ENCODE results near the gene P2RX3.
"Not testable (repeated sequence)": the region's sequence is repeated elsewhere in the genome, so short reads cannot be mapped to it uniquely, and the experiment has no call there.

The P2RX3 gene

GRCh38 chr11:57325735-57326048 is 12.5 kb upstream of the P2RX3 start:
- DNase-seq: no peak

DNA sequence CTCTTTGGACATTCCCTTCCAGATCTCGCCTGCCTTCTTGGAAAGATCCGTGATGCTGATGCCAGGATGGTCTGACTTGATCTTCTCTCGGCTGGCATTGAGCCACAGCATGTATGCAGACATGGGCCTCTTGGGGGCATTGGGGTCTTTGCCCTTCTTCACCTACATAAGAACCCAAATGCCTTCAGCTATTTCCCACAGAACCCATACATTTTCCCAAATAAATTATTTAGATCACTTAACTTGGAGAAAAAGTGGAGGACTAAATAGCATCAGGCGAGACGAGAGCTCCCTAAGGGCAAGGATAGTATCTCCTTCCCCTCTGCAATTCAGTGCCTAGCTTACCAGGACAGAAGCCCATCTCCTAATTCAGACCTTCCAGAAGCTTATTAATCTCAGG is 10.4 kb upstream of the P2RX3 start:
- no peak for DNase-seq

DNA sequence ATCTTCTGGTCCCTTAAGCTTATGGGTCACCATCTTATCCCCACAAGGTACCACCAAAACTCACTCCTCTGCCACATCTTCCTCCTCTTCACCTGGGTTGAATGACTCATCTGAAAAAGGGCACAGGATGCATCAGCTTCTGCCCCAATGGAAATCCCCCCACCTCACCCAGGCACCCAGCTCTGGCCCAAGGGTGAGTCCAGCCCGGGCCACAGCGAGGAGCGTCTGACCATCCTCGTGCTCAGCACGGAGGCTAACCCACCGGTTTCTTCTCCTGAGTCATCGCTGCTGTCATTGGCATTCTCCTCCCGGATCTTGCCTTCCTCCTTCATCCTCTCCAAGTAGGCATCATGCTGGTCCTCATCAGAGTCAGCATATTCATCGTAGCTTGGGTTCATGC is 8.1 kb upstream of the P2RX3 start:
- DNase-seq: peak; percentile 59

DNA sequence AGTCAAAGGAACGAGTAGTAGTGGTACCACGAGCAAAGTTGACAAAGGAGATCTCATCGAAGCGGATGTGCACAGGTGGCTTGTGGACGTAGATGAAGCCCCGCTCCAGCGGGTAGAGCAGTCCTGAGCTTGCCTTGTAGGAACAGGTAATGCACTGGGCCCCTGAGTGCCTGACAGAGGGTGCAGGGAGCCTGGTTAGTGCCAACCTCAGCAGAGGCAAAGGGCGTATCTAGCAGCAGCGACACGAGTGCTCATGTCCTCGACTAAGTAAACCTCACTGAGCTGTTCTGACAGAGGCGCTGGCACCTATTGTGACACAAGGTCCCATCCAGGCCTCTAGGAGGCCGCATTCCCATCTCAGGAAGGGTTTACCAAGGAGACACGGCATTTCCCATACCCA is 6.4 kb upstream of the P2RX3 start:
- no peak for DNase-seq

- DNase-seq: no peak
Measured at GRCh38 chr11:57332694-57333440, 5.3 kb upstream of the P2RX3 start.

- no peak for DNase-seq
Measured at GRCh38 chr11:57335023-57335342, 3.2 kb upstream of the P2RX3 start.

DNA sequence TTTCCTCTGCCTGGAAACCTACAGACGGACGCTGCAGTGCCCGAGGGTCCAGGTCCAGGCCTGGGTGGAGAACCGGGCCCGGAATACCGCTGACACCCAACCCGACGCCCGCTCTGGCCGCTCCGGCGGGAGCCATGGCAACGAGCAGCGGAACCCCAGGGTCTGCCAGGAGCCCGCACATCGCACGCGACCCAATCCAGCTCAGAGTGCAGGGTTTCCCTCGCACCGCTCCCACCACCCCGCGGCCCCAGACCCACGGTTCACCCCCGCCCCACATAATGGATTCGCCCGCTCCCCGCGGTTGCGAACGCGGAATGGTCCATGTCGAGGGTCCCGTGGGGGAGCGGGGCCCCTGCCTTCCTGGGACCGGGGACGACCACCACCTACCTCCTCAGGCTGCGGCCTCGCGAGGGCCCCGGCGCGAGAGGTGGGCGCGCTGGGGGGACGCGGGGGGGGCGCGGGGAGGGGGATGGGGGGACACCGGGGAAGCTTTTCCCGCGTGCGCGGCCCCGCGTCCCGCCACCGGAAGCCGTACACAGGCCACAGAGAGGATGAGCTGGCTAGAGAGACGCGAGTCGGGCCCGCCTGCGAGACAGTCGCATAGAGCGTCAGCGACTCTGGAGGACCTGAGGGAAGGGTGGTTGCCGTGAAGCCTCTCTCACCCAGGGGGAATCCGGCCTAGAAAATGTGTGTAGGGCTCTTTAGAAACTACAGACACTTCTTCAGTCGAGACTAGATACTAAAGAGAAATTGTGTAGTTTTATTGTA is 2.6 kb upstream of the P2RX3 start, which contains the start of gene SSRP1:
TSS of gene SSRP1 (minus strand) at position 550 of the 768 bp plus-strand sequence. CDS start 771 bp downstream, outside the sequence.
- peak; percentile 93 for DNase-seq

GRCh38 chr11:57336111-57336666 is 2.0 kb upstream of the P2RX3 start:
- no peak for DNase-seq

DNA sequence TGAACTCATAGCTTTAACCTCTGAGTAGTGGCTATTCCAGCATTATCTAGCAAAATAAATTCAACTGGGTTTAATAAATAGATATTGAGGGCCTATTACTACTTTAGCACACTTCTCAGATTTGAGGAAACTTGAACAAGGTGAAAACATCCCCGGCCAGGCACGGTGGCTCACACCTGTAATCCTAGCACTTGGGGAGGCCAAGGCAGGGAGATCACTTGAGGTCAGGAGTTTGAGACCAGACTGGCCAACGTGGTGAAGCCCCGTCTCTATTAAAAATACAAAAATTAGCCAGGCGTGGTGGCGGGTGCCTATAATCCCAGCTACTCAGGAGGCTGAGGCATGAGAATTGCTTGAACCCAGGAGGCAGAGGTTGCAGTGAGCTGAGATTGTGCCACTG is 1.3 kb upstream of the P2RX3 start:
- not testable (repeated sequence) for DNase-seq

- DNase-seq: no peak
Measured at GRCh38 chr11:57339328-57339727, 1.2 kb downstream of the P2RX3 start.

DNA sequence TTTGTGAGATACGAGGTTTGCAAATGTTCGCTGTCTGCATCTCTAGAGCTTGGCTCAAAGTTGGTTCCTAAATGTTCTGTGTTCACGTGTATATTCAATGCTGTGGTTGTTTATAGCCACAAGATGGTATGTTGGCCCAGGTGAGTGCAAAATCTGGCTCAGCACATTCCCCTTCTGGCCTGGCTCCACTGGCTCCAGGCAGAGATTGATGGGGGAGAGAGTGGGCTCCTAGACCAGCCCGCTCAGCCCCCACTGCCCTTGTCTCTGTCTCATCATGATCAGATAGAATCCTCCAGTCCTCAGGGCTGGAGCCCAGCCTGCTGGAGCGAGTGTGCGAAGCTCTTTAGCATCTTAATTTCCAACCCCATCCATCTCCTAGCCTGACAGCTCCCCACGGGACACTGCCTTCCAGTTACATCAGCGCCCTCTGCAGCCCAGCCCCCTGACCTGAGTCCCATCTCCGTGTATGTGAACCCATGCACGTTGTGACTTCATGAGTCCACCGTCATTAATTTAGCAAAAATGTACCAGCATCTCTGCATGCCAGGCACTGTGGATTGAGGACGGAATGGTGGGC is 2.0 kb downstream of the P2RX3 start:
- no peak for DNase-seq

DNA sequence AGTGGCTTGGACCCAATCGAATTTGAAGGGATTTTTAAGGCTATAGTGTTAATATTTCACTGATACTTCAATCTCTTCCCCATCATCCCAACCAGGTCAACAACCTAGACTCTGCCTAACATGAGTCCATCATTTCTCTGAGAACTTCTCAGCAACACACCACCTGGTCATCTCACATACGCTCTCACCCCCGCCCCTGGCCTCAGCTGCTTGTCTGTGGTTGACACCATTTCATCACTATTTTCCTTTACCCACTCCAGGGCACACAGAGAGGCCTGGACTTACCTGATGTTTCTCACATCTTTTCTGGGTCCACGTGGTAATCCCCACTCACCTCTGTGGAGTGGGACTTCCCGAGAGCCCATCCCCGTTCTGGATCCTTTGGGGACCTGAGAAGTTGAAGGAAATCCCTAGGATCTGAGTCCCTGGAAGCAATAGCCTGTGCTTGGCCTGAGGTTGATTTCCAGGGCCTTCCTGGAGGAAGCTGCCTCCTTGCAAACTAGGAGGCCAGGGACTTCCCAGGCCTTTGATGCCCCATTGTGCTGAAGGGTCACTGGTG is 3.2 kb downstream of the P2RX3 start:
- DNase-seq: no peak

DNA sequence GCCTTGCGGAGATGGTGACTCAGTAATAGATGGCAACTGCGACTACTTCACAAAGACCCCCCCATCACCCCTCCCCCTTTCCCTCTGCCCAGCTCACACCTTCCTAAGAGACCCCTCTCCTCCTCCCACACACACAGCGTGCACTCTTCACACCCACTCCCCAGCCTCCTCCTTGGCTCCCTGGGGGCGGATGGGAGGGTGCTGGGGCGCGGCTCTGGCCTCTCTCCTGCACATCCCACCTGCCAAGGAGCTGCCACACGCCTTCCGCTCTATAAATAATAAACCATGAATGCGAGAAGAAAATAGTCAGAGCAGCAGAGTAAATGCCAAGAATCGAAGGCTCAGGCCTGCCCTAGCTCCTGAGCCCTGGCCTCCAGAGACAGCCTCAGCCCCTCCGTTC is 4.5 kb downstream of the P2RX3 start:
- DNase-seq: no peak

DNA sequence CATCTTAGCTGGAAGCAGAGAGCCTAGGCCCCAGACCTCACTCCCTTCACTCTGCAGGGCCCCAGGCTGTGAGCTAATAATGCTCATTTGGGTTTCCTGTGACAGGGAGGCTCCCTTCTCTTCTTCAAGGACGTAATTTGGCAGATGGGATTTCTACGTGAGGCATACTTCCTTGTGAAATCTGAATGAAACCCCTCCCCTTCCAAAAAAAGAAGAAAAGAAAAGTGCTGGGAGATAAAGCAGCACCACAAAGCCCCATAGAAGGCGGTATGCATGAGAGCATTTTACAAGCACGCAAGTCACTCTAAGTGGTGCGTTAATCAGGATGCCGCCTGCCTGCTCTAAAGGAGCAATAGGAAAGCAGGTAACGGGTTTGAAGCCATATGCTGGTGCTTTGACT is 5.7 kb downstream of the P2RX3 start:
- no peak for DNase-seq

DNA sequence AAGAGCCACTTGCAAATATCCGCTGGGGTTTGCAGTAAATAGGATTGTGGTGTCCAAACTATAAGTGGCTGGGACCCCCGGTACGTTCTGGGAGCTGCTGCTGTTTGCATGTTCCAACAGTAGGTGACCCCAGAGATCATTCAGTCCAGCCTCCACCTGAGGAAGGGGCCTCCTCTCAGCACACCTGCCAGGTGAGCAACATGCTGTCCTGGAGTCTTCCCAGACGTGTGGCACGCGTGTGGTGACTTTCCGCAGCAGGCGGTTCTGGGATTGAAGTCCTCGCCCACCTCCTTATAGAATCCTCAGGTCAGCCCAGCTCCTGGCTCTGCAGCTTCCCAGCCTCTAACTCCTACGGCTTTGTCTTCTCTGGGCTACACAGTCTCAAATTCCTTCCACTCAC is 6.7 kb downstream of the P2RX3 start:
- no peak for DNase-seq

DNA sequence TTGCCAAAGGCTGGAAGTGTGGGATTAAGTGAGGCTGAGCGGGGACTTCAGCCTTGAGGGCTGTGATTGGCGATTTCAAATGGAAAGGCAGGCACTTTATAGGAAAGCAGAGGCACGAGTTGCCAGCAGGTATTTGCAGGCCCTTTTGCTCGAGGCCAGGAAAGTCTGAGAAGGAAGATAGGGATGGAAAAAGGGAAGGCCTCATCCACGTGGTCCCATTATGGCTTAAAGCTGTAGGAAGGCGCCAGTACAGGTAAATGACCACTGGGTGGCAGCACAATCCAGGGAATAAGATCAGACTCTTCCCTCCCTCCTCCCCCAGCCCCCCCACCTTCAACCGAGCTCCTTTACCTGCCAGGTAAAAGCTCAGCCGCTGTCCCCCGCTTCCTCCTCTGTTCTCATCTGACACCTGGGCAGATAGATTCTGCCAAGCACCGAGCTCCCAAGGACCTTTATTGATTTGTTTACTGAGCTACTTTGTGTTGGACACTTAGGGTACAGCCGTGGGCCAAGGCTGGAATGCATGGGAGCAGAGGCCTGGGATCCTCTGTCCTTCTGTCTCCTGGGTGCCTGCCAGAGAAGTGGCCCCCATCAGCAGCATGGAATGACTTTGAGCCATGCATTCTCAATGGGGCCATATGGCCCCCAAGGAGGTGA is 7.5 kb downstream of the P2RX3 start:
- DNase-seq: peak; percentile 72

- DNase-seq: no peak
Measured at GRCh38 chr11:57347336-57347735, 9.2 kb downstream of the P2RX3 start.

GRCh38 chr11:57348052-57348451 is 9.9 kb downstream of the P2RX3 start:
- no peak for DNase-seq

DNA sequence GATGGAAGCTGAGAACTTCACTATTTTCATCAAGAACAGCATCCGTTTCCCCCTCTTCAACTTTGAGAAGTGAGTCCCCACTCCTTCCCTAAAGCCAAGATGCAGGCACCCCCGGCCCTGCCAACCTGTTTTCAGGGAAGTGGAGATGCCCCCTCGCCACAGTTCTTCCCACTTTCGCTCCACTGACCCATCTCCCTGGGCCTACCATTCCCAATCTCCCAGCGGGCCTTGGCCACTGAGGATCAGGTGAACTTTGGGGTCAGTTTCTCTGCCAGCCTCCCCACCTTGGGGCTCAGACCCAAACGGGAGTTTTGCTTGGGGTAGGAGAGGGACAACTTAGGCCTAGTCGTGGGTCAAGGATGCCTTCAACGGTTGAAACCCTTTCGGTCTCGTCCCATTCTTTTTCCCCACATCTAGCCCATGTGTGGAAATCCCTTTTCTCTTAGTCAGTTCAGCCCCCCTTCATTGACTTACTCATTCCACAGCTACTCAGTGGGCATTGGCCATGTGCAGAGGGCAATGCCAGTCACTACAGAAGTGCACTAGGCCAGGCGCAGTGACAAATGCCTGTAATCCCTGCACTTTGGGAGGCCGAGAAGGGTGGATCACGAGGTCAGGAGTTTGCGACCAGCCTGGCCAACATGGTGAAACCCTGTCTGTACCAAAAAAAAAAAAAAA is 10.6 kb downstream of the P2RX3 start:
- DNase-seq: no peak

- DNase-seq: peak; percentile 60
Measured at GRCh38 chr11:57349491-57350274, 11.5 kb downstream of the P2RX3 start.

DNA sequence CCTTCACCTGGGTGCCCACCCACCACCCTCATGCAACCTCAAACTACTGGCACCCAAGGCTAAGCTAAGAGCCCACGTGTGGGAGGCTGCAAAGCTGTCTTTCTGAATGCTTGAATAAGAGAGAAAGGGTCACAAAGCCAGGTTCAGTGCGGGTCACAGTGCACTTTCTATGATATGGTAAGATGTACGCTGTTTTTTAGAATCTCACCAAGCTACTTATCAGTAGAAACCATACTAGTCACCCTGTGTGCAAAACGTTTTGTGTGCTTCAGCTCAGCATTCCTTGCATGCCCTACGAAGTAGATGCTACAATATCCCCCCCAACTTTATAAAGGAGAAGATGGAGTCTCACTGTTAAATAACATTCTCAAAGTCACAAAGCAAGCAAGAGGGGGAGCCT is 14.9 kb downstream of the P2RX3 start:
- DNase-seq: no peak

- DNase-seq: no peak
Measured at GRCh38 chr11:57353446-57353845, 15.3 kb downstream of the P2RX3 start.
